Heart right ventricle (tissue), 16 donors: ENCODE data around the gene NXPH2. TPM values are rescaled to one million over a fixed set of nuclear protein-coding genes. Genes with fewer than 3 reads are reported as not detected.

Experiments
- ATAC-seq, 8 donors: fragments of 200-7000 bp; cut with Tn5 transposase; one replicate each; pipeline ENCODE4 v1.9.1; 2020; ENCODE audit warnings: mild to moderate bottlenecking in 8 of 8, moderate library complexity in 8 of 8, moderate number of reproducible peaks in 1 of 8
- DNase-seq, 2 donors: peaks; one replicate each; pipeline ENCODE4 v3.0.0-alpha.2; 2020
- H3K27ac ChIP-seq, 10 donors: fragments of 200-600 bp; sonication (generic) in 2 of 10; one replicate each; pipeline versions ENCODE4 v1.5.0 to v1.8.0; 2020 to 2022; ENCODE audit warnings: mild to moderate bottlenecking in 3 of 10
- H3K27me3 ChIP-seq, 7 donors: fragments of 200-600 bp; one replicate each; pipeline ENCODE4 v1.8.0; 2021 to 2022; ENCODE audit warnings: mild to moderate bottlenecking in 2 of 7
- H3K36me3 ChIP-seq, 9 donors: fragments of 200-600 bp; sonication (generic) in 1 of 9; one replicate each; pipeline versions ENCODE4 v1.5.0 to v1.8.0; 2020 to 2022; ENCODE audit warnings: mild to moderate bottlenecking in 2 of 9
- H3K4me1 ChIP-seq, 9 donors: fragments of 200-600 bp; sonication (generic) in 1 of 9; one replicate each; pipeline versions ENCODE4 v1.5.0 to v1.8.0; 2020 to 2022; ENCODE audit warnings: mild to moderate bottlenecking in 4 of 9
- H3K4me3 ChIP-seq, 10 donors: fragments of 200-600 bp; sonication (generic) in 2 of 10; one replicate each; pipeline versions ENCODE4 v1.5.0 to v1.8.0; 2020 to 2022; ENCODE audit warnings: mild to moderate bottlenecking in 7 of 10, moderate library complexity in 2 of 10
- H3K9me3 ChIP-seq, 11 donors: fragments of 200-600 bp in 10 of 11; sonication (generic) in 2 of 11; one replicate each; pipeline versions ENCODE4 v1.5.0 to v1.8.0; 2013 to 2022; ENCODE audit warnings: mild to moderate bottlenecking in 2 of 11, control low read depth in 1 of 11, moderate library complexity in 1 of 11
- CTCF ChIP-seq, 9 donors: fragments of 200-600 bp; sonication (generic) in 2 of 9; IDR thresholded peaks; one replicate each; pipeline versions ENCODE4 v1.5.0 to v1.8.0; 2021 to 2022; ENCODE audit warnings: antibody characterized with exemption in 9 of 9, mild to moderate bottlenecking in 5 of 9, moderate library complexity in 1 of 9
- WGBS, 2 donors: extraction: QIAGEN DNeasy Blood & Tissue Kit; methylation state at CpG; one replicate each; pipeline ENCODE4 v1.1.7; 2013; ENCODE audit warnings: inconsistent platforms in 1 of 2; 5-methylcytosine and 5-hydroxymethylcytosine counted together
- intact Hi-C, 10 donors: fragments of 100-400 bp; cut with DNase I; formaldehyde crosslinking; loops; one replicate each; pipeline versions ENCODE4 v1.11.1 to v1.14.2; 2022
- polyA plus RNA-seq, 2 donors: library from polyadenylated mRNA; stranded (reverse); fragments of 200-250 nt; gene quantifications; one replicate each; pipeline ENCODE4 v1.2.3, GENCODE V29; 2013
- total RNA-seq, 10 donors: library from RNA; stranded (reverse); fragmentation: NEBNext Ultra II Directional in 3 of 10; extraction: Animal tissue kit (Norgen Biotek cat#: 25700) in 3 of 10; gene quantifications; one replicate each; pipeline versions ENCODE4 v1.2.1 to v1.2.4, GENCODE V29; 2021 to 2023
- donor health status: Arrhythmogenic right ventricular cardiomyopathy.
- donor health status: ischemic (EF 13 %, LVEDD 7.1; RV severe dilation, severe dysfunction).
- donor health status: healthy with polysubstance abuse.
- donor health status: DM: no; HTN: yes; CAD: no.
- donor health status: DM: no; HTN: no; CAD: no.
- donor health status: ischemic (EF 25% LVEDD 6.9; RV normal size, moderate dysfunction).
- donor health status: ischemic (EF 25% LVEDD 5.7; RV mildly dilated, moderate dysfunction).
- donor health status: healthy.
- donor health status: DM: yes; HTN: yes; CAD: no.
- donor health status: Ischemic cardiomyopathy.
- donor health status: ischemic (EF 35%, LVEDD 5.7; RV mildly dilated, moderate dysfunction).
- donor health status: nonischemic (EF 11% LVEDD 7.7; RV severe dilation, severe dysfunction).
- donor health status: DM: yes; HTN: yes; CAD: no.
- donor health status: PGD.
- donor health status: ischemic (EF 29% LVEDD 5.4; RV normal size, mild dysfunction).
- donor health status: nonischemic (EF 23%, LVEDD 6.1; RV moderate dilation, normal function).

Gene NXPH2
- total and polyA plus RNA-seq, 12 donors: not detected

- Histone ChIP-seq H3K9me3 (no peaks in the 10 kb centered on the region), H3K4me3 (no peak overlapping the region), H3K27me3 (no peaks in the 10 kb centered on the region), H3K4me1 (no peaks in the 10 kb centered on the region), H3K36me3 (no peaks in the 10 kb centered on the region), H3K27ac (no peak overlapping the region)
- DNase-seq: no peak
- TF ChIP-seq CTCF (IDR thresholded peaks at IDR 0.05): no peak
- WGBS, 2 donors: 90 to 93% methylated on average over 1 of the region's 1 CpG
- intact Hi-C loops: no loop called here
- no peak for ATAC-seq
These were observed 52.2 kb downstream of the NXPH2 start for GRCh38 chr2:138727956-138728355.

- Histone ChIP-seq H3K4me3 (no peak overlapping the region), H3K36me3 (no peaks in the 10 kb centered on the region), H3K27ac (no peak overlapping the region), H3K4me1 (no peaks in the 10 kb centered on the region), H3K27me3 (no peaks in the 10 kb centered on the region), H3K9me3 (no peaks in the 10 kb centered on the region)
- intact Hi-C loops: no loop called here
- ATAC-seq (no peak), DNase-seq (no peak)
- TF ChIP-seq CTCF (IDR thresholded peaks at IDR 0.05): no peak
These were observed 53.5 kb downstream of the NXPH2 start for GRCh38 chr2:138726681-138727080.

- H3K27me3 ChIP-seq: no peaks in the 10 kb centered on the region
- no peak for DNase-seq
- intact Hi-C loops: no loop called here
- WGBS, 2 donors: 87 to 90% methylated on average over 2 of the region's 2 CpGs
- no peak for ATAC-seq
- no peak for TF ChIP-seq CTCF (IDR thresholded peaks at IDR 0.05)
- no peak overlapping the region for H3K4me3 ChIP-seq
- no peaks in the 10 kb centered on the region for H3K36me3 ChIP-seq
- H3K27ac ChIP-seq: no peak overlapping the region
- no peaks in the 10 kb centered on the region for H3K4me1 ChIP-seq
- no peaks in the 10 kb centered on the region for H3K9me3 ChIP-seq
These were observed 55.3 kb downstream of the NXPH2 start for GRCh38 chr2:138724729-138725459.

GRCh38 chr2:138724327-138724726 is 55.9 kb downstream of the NXPH2 start:
- WGBS, 2 donors: 90 to 94% methylated on average over 2 of the region's 2 CpGs
- Histone ChIP-seq H3K9me3 (no peaks in the 10 kb centered on the region), H3K27me3 (no peaks in the 10 kb centered on the region), H3K27ac (no peak overlapping the region), H3K4me1 (no peaks in the 10 kb centered on the region), H3K4me3 (no peak overlapping the region), H3K36me3 (no peaks in the 10 kb centered on the region)
- no peak for TF ChIP-seq CTCF (IDR thresholded peaks at IDR 0.05)
- intact Hi-C loops: no loop called here
- DNase-seq (no peak), ATAC-seq (no peak)
